GM19438 (cell line): ENCODE results near the gene SLC20A1.
"Not testable (repeated sequence)": the region's sequence is repeated elsewhere in the genome, so short reads cannot be mapped to it uniquely, and the experiment has no call there.

Experiments
- ATAC-seq: cut with Tn5 transposase; IDR thresholded peaks from one replicate; pipeline ENCODE4 v1.9.1; 2021; ENCODE audit warnings: low read depth; ENCODE audit not compliant: unreplicated experiment

Gene SLC20A1

GRCh38 chr2:112645310-112646101 lies at the start of gene SLC20A1:
Gene SLC20A1, plus strand, starts transcription at chr2:112645939. Its CDS starts 890 bp downstream, at chr2:112646829.
- ATAC-seq, result peak; percentile 86

- no peak for ATAC-seq
Observed at GRCh38 chr2:112597537-112598322, 48.0 kb upstream of the SLC20A1 start.

- ATAC-seq, result no peak
Observed at GRCh38 chr2:112600634-112601033, 45.1 kb upstream of the SLC20A1 start.

GRCh38 chr2:112601754-112602153 lies 44.0 kb upstream of the SLC20A1 start:
- ATAC-seq, result no peak

- no peak for ATAC-seq
Observed at GRCh38 chr2:112602917-112603316, 42.8 kb upstream of the SLC20A1 start.

- no peak for ATAC-seq
Observed at GRCh38 chr2:112603731-112604130, 42.0 kb upstream of the SLC20A1 start.

- no peak for ATAC-seq
Observed at GRCh38 chr2:112604952-112605351, 40.8 kb upstream of the SLC20A1 start.

GRCh38 chr2:112605926-112606325 lies 39.8 kb upstream of the SLC20A1 start:
- no peak for ATAC-seq

GRCh38 chr2:112606547-112606946 lies 39.2 kb upstream of the SLC20A1 start:
- no peak for ATAC-seq

GRCh38 chr2:112607680-112608438 lies 37.9 kb upstream of the SLC20A1 start:
- ATAC-seq, result no peak

- not testable (repeated sequence) for ATAC-seq
Observed at GRCh38 chr2:112609320-112609719, 36.4 kb upstream of the SLC20A1 start.

GRCh38 chr2:112612283-112612682 lies 33.5 kb upstream of the SLC20A1 start:
- not testable (repeated sequence) for ATAC-seq

- ATAC-seq, result no peak
Observed at GRCh38 chr2:112614201-112614840, 31.4 kb upstream of the SLC20A1 start.

GRCh38 chr2:112615051-112615450 lies 30.7 kb upstream of the SLC20A1 start:
- ATAC-seq, result no peak

GRCh38 chr2:112615798-112616197 lies 29.9 kb upstream of the SLC20A1 start:
- ATAC-seq, result not testable (repeated sequence)

- no peak for ATAC-seq
Observed at GRCh38 chr2:112618383-112618782, 27.4 kb upstream of the SLC20A1 start.

- ATAC-seq, result no peak
Observed at GRCh38 chr2:112621790-112622527, 23.8 kb upstream of the SLC20A1 start.

- ATAC-seq, result no peak
Observed at GRCh38 chr2:112622528-112622849, 23.2 kb upstream of the SLC20A1 start.

GRCh38 chr2:112623913-112624777 lies 21.6 kb upstream of the SLC20A1 start:
- peak; percentile 65 for ATAC-seq
